ENCODE results near the gene PLXDC2.
"Not testable (repeated sequence)": the region's sequence is repeated elsewhere in the genome, so short reads cannot be mapped to it uniquely, and the experiment has no call there.

The PLXDC2 gene

DNA sequence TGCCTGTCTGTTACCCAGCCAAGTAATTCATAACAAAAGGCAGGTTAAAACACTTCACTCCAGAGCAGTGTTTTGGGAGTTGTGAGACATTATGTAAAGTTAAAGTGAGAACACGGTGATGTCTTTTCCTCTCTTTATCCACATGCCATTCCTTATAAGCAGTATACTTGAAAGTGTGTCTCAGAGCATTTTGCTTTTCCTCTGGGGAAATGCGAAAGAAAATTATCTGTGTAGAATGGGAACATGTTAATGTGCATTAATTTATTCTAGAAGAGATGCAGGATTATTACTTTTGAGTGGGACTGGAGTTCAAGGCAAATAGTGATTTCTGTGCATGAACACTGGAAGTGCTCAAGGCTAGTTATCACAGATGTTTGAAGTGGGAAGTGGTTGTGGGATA lies 170.4 kb downstream of the PLXDC2 start:
- DNase-seq, result no peak

DNA sequence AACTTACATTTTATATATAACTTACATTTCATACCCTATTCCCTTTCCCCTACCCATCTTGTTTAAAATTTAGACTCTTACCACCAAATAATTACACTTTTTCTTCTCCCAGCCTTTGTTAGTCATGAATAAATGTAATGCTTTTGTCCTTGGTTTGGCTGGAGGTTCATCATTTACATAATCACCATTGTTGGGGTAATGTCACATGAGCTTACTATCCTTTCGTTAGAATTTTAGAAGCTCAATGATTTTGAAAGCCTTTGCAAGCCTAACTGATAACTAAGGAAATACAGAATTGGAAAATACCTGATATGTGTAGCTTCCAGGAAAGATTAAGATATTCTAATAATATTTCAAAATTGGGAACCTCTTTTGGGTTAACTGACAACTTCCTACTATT lies 171.7 kb downstream of the PLXDC2 start:
- DNase-seq, result no peak

DNA sequence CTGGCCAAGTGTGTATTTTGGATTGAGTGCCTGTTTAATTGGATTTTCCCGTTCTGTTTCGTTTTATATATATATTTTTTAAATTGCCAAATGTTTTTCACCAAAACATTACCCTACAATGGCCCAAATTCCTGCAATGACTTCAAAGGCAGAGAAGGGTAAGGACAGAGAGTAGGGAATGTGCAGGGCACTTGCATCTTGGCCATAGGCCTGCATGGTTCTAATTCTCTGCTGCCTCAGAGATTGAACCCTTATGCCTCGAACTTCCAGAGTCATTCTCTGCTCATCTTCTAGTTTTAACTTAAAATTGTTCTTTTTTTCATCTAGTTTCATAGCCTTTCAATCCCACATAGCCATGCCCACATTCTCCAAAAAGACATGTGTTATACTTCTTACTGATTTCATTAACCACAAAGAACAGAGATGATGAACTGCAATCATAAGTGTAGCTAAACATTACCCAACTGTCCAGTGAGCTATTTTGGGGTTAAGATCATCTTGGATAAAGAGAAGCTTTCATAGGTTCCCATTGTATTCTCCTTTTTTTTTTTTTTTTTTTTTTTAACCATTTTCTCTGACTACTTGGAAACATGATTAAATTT lies 177.6 kb downstream of the PLXDC2 start:
- DNase-seq, result no peak

DNA sequence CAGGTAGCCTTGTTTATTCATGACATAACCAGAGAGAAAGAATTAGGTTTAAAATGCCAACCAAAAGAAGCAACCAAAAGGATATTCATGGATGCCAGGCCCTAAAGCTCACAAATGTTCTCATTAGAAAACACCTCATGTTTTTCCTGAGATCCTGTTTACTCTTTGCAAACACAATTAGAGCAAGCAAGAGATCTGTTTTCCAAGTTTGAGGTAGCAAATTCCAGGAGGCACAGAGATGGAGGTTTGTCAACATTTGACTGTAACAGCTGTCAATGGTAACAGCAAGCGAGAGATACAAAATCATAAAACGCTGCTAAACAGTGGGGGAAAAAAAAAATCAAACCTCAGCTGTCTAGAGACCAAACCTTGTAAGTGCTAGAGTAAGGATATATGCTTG lies 182.2 kb downstream of the PLXDC2 start:
- DNase-seq, result no peak

DNA sequence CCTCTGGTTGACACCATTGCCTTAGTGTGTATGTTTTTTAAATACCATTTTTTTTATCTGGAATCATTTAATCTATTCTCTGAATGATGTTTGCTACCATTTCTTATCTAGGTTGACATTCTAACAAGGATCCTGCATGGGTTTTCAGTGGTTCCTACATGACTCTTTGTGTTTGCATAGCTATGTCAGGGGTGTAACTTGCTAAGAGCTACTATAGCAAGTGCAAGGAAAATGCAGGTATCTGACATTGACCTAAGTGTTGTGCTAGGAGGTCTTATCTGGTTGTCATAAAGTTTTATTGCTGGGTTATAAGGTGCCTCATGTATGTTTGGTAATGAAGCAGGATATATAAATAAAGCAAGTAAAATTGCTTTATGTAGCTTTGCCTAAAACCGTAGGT lies 183.2 kb downstream of the PLXDC2 start:
- DNase-seq, result no peak

DNA sequence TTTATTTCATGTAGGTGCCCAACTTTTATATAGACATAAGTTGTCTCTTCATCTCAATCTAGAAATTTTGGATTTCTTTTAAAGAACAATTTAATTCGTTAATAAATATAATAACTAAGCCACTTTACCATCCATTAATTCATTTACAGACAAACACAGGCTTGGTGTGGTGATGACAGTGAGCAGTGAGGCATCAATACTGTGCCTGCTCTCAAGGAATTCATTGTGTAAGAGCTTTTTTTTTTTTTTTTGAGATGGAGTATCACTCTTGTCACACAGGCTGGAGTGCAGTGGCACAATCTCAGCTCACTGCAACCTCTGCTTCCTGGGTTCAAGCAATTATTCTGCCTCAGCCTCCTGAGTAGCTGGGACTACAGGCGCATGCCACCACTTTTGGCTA lies 185.8 kb downstream of the PLXDC2 start:
- not testable (repeated sequence) for DNase-seq

DNA sequence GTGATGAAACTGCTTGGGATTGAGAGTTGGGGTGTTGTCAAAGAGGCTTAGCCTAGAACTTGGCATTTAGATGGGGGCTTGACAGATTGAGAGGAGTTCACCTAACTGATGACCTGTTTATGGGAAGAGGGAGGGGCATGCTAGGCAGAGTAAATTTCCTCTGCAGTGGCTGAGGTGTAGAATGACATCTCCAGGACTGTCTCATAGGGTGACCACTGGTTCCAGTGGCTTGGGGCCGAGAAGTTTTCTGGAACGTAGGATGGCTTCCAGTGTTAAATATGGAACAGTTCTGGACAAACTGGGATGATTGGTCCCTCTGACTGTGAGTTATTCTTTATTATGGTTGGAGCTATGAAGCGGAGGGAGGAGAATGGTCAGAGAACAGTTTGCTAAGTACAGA lies 186.4 kb downstream of the PLXDC2 start:
- no peak for DNase-seq

DNA sequence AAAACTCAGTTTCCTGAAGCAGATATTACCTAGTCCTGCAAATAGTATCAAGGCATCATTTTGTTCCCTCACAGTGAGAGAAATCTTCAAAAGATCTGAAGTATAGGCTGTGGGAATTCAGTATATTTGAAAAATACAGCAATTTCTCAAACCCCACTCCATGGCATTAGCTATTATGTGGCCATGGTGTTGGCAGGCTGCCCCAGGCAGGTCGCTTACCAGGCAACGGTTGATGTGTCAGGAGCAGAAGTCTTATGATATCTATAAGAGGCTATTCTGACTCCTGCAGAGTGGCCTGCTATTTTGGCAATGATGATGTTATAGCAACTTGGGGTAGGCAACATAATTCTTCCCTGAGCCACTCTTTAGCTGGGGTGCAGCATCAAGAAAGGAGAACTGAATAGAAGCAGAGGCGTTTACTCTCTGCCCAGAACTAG lies 187.9 kb downstream of the PLXDC2 start:
- DNase-seq, result no peak

DNA sequence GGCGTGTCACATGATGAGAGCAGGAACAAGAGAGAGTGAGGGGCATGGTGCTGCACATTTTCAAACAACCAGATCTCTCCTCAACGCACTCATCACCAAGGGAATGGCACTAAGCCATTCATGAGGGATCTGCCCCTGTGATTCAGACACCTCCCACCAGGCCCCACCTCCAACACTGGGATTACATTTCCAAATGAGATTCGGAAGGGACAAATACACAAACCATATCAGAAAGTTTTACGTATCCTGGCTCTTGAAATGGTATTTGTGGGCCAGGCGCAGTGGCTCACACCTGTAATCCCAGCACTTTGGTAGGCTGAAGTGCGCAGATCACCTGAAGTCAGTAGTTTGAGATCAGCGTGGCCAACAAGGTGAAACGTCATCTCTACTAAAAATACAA lies 189.4 kb downstream of the PLXDC2 start:
- DNase-seq, result no peak

DNA sequence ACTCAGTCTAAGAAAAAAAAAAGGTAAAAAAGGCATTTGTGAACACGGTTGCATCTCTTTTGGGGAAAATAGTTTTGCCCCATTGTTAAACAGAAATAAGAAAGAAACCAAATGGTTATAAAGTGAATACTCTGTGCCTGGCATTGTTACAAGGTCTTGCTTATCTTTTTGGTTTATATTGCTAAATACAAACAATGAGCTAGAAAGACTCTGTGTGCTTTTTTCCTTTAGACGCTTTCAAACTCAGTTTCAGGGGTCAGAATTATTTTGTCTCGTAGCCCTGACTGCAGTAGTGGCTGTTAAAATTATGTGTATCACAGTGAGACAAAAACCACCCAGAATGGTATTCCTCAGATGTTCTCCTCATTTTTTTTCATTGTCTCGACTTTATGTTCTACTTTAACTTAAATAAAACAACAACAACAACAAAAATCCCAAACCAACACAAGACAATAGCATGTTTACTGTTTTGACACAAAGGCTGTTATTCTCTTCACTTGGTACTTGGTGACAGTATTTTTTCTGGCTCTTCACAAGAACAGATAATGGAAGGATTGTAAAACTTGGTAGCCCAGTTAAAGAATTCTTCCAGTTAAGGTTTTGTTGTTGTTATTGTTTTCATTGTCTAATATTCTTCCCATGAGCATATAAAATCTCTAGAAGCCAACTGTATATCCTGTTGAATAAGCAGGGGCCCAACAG lies 190.1 kb downstream of the PLXDC2 start:
- DNase-seq, result no peak

DNA sequence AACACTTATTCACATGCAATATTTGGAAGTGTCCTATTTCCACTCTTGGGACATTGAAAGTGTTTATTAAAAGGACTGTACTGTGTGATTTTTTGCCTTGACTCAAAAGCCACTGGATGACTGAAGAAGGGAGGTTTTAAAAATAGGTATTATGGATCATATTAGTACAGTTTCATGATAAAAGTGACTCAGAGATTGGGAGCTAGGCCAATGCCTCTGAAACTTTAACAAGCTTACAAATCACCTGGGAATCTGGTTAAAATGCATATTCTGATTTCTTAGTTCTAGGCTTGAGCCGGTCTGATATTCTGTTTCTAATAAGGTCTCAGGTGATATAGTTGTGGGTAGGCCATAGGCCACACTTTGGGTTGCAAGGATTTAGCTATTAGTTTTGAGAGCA lies 191.2 kb downstream of the PLXDC2 start:
- no peak for DNase-seq

DNA sequence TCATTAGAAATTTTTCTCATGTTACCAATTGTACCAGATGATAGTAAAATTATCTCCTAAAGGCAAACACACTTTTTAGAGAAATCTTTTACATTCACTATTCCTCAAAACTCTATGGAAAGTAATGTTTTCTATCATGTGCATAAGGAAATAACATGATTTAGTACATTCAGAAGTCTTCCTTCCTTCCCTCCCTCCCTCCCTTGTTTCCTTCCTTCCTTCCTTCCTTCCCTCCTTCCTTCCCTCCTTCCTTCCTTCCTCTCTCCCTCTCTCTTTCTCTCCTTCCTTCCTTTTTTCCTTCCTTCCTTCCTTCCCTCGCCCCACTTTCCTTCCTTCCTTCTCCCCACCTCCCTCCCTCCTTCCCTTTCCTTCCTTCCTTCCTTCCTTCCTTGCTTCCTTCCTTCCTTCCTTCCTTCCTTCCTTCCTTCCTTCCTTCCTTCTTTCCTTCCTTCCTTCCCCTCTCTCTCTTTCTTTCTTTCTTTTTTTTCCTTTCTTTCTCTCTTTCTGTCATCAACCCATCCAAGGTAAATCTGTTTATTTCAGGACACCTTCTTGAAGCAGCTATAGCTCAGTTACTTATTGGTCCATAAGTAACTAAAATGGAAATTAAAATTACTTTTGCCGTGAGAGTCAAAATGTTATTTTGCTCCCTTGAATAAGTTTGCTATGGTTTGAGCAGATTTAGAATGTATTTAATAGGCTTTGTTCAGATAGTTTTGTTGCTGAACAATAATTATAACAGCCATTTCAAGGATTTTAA lies 197.9 kb downstream of the PLXDC2 start:
- no peak for DNase-seq

DNA sequence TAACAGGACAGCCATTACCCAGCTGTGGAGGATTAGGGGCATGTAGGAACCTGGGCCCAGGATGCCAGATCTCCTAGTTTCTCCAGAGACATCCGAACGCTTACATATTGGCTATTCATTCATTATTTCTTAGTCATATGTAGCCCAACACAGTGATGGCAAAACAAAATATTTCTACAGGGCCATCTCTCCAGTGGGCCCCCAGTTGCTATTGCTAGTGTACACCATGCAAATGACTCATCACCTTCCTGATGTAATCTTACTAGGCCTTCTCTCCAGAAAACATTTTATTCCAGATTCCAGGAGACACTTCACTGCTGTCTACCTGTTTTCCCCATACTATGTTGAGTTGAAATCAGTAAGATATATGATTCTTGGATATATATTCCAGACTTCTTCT lies 201.7 kb downstream of the PLXDC2 start:
- DNase-seq, result no peak

DNA sequence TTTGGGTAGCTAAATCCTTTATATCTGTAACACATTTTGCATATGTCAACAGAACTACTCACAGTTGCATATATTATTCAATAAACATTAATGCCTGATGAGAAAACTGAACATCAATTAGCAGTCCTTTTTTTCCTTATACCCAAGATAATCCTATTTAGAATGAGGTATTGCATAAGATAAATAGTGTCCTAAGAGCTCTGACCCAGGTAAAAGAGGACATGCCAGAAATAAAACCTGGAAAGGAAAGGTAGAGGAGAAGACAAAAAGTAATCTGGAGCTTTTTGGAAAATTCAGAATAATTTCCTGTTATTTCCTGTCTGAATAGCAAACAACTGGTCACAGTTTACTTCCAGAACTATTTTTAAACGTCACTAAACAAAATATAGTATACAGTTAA lies 204.4 kb downstream of the PLXDC2 start:
- no peak for DNase-seq

DNA sequence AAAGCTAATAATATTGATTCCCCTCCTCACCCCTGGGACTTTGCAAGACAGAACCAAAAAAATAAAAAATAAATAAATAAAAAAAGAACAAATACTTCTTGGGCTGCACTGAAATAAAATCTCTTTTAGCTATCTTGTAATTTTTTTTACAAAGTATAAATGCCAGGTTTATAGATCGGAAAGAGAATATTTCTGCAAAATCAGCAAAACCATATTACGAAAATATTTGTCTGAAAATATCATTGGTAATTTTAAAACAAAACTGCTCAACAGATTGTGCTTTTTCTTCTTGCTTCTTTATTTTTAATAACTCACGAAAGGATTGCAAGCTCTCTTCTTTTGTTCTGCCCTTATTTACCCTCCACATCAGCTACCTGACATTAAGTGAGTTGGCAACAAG lies 213.3 kb downstream of the PLXDC2 start:
- DNase-seq, result no peak

DNA sequence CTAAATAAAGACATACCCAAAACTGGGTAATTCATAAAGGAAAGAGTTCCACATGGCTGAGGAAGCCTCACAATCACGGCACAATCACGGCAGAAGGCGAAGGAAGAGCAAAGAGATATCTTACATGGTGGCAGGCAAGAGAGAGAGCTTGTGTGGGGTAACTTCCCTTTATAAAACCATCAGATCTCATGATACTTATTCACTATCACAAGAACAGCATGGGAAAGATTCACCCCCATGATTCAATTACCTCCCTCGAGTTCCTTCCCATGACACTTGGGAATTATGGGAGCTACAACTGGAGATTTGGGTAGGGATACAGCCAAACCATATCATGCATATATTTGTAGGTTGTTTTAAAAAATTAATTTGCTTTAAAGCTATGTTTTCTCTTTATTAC lies 217.2 kb downstream of the PLXDC2 start:
- DNase-seq, result no peak

DNA sequence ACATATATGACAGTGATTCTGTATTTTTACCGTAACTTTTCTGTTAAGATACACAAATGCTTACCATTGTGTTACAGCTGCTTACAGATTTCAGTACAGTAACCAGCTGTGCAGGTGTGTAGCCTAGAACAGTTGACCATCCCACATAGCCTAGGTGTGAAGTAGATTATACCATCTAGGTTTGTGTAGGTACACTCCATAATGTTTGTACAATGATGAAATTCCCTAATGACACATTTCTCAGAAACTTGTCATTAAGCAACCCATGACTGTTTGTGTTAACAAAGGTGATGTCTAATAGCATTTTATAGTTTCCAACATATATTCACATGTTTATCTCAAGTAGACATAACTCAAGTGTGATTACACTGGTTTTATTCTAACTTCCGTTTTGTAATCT lies 218.5 kb downstream of the PLXDC2 start:
- no peak for DNase-seq

DNA sequence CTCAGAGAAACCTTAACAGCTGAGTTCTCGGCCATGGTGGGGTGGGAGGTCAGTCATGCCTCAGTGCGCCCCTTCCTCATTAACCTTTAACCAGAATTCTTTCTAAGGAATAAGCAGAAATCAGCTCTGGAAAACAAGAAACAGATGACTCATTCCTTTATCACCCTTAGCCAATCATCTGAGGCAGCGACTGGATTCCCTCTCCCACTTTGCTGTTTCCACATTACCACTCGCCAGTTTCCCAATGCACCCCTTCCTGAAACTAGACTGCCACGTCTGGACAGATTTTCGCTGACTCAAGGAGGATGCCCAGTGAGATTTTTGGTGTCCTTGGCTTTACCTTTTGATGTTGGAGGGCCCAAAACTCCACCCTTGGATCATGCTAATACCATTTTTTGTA lies 223.8 kb downstream of the PLXDC2 start:
- DNase-seq, result no peak

DNA sequence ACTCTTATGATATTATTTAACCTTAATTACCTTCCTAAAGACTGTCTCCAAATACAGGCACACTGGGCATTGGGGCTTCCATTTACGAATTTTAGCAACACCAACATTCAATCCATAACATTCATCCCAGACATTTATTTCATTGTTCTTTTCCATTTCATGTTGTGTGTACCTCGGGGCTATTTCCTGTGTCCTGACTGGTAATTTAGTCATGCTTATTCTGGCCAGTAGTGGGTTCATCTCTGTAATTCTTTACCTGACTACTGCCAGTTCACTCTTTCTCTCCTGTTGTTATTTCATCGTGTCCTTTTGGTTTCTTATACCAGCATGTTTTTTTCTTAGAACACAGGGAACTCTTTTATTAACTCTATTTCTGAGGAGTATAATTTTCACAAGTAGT lies 225.7 kb downstream of the PLXDC2 start:
- no peak for DNase-seq

DNA sequence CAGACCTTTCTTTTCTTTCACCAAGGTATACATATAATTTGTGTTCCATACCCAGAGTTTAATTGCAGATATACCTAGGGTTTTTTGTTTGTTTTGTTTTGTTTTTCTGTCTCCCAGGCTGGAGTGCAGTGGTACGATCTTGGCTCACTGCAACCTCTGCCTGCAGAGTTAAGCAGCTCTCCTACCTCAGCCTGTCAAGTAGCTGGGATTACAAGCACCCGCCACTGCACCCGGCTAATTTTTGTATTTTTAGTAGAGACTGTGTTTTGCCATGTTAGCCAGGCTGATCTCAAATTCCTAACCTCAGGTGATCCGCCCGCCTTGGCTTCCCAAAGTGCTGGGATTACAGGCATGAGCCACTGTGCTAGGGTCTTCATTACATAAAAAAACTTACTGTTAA lies 228.9 kb downstream of the PLXDC2 start:
- not testable (repeated sequence) for DNase-seq

DNA sequence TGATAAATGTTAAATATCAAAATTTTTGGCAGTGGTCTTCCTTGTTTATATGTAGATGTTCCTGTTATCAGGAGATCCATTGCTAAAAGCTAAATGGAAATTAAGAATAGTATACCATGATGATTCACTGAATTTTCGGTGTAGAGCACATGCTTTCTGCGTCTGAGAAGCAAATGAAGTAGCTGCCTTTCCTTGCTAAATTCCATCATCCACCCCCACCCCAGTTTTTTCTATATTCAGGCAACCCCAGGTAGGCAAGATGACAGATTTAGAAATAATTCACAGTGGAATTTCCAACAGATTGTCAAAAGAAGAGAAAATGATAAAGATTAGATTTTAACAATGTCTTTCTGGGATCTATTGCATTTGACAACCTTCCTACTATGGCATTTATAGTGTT lies 231.9 kb downstream of the PLXDC2 start:
- DNase-seq, result no peak

DNA sequence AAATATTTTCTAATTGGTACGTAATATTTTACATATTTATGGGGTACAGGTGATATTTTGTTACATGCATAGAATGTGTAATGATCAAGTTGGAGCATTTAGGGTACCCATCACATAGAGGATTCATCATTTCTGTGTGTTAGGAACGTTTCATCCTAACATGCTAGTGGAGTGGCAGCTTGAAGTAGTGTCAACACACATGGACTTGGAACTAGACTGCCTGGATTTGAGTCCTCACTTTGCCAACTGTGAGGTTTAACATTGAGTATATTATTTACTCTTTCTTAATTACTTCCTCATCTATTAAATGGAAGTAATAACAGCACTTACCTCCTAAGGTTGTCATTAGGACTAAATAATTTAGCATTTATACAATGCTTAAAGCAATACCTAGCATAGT lies 241.9 kb downstream of the PLXDC2 start:
- DNase-seq, result no peak

DNA sequence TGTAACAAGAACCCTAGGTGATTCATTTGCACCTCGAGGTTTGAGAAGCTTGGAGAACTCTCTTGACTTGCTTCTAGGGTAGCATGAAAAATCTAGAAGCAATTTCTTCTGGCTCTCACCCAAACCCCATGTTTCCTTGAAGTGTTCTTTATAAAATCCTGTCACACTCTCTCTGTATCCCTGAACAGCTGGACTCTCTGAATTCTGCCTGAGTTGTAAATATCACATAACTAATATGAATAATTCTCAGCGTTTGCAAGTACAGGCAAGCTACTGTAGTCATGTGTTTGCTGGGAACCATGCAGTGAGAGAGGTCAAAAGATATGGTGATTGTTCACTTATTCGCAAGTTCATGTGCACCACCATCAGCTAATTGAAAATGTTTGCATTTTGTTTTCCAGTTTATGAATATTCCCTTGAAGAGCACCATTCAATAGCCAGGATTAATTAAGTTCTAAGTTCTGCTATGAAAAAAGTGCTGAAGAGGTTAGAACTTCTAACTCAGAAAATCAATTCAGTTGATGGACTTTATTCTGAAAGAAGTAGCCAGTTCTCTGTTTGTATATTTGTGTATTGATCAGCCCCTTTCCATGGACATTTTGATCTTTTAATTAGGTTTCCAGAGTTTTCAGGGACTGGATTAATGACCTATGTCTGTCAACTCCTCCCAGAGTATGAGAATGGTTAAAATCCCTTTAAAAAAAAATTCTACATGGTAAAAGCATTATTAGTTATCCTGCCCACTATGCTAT lies 243.0 kb downstream of the PLXDC2 start:
- DNase-seq, result no peak

DNA sequence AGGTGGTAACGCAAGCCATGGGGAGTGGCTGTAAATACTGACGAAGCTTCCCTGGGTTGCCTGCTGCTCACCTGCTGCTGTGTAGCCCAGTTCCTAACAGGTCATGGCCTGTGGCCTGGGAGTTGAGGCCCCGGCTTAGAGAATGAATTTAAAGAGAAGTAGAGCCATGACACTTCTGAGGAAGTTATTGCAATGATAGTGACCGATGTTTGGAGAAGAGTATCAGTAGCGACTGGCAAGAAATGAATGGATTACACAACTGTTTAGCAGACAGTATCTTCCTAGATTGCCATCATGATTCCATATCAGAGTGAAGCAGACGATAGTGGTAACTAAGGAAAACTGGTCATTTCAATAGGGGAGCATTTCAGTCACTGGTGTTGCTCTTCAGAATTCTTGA lies 249.6 kb downstream of the PLXDC2 start:
- DNase-seq, result no peak

Data from stimulated activated CD4-positive, alpha-beta T cell treated with anti-CD3 and anti-CD28 coated beads, Interleukin-4, amount 100 ng/mL, for 24 hours (primary cell).